GM12891 (cell line): ENCODE measurements around the gene BIK.

Experiments
- PAX5 ChIP-seq: IDR thresholded peaks from 2 replicates; pipeline ENCODE4 v1.6.1; 2011; ENCODE audit warnings: low read length, moderate library complexity, mild to moderate bottlenecking; ENCODE audit not compliant: insufficient read depth, severe bottlenecking
- POLR2A ChIP-seq: IDR thresholded peaks from 2 replicates; pipeline ENCODE4 v1.6.1; 2011; ENCODE audit warnings: low read depth, low read length, control low read depth
- POLR2AphosphoS5 ChIP-seq: IDR thresholded peaks from 2 replicates; pipeline ENCODE4 v1.6.1; 2011; ENCODE audit warnings: low read depth, low read length, control low read depth
- POU2F2 ChIP-seq: IDR thresholded peaks from 2 replicates; pipeline ENCODE4 v1.6.1; 2011; ENCODE audit warnings: low read depth, mild to moderate bottlenecking, control low read depth, low read length, moderate library complexity
- SPI1 ChIP-seq: IDR thresholded peaks from 2 replicates; pipeline ENCODE4 v1.6.1; 2011; ENCODE audit warnings: low read depth, low read length, control low read depth

GRCh38 chr22:43096420-43096819 is 14.1 kb upstream of the BIK start:
- no peak for TF ChIP-seq POLR2AphosphoS5
- no peak for TF ChIP-seq PAX5
- no peak for TF ChIP-seq POU2F2
- no peak for TF ChIP-seq POLR2A
- no peak for TF ChIP-seq SPI1
